NCI-H446 (cell line): ENCODE measurements around the gene FMO4.
A peak's percentile ranks its signal among the peaks of the same experiment; 100 is the strongest.
"Not testable (repeated sequence)": the region's sequence is repeated elsewhere in the genome, so short reads cannot be mapped to it uniquely, and the experiment has no call there.

Experiments used
- DNase-seq, 2 experiments: peaks; one replicate each; lab custom pipeline; 2025; lab: John Stamatoyannopoulos, UW

Gene FMO4

GRCh38 chr1:171313835-171314320 lies at the start of gene FMO4:
FMO4 (plus strand) TSS chr1:171314183; CDS start chr1:171319826, 5,643 bp downstream.
- DNase-seq: peak; percentile 89 to 92

- DNase-seq: no peak
Observed at GRCh38 chr1:171265686-171266085, 48.3 kb upstream of the FMO4 start.

GRCh38 chr1:171266930-171267329 lies 47.1 kb upstream of the FMO4 start:
- DNase-seq: no peak

- no peak for DNase-seq
Observed at GRCh38 chr1:171267391-171267790, 46.6 kb upstream of the FMO4 start.

GRCh38 chr1:171270806-171271205 lies 43.2 kb upstream of the FMO4 start:
- DNase-seq: no peak

- no peak for DNase-seq
Observed at GRCh38 chr1:171277534-171277933, 36.4 kb upstream of the FMO4 start.

GRCh38 chr1:171279234-171279633 lies 34.7 kb upstream of the FMO4 start:
- no peak for DNase-seq

- DNase-seq: no peak
Observed at GRCh38 chr1:171279678-171280077, 34.3 kb upstream of the FMO4 start.

GRCh38 chr1:171280599-171280998 lies 33.4 kb upstream of the FMO4 start:
- DNase-seq: no peak

- DNase-seq: no peak
Observed at GRCh38 chr1:171286032-171286705, 27.8 kb upstream of the FMO4 start.

GRCh38 chr1:171290621-171291020 lies 23.4 kb upstream of the FMO4 start:
- DNase-seq: no peak

GRCh38 chr1:171292799-171293198 lies 21.2 kb upstream of the FMO4 start:
- no peak for DNase-seq

- DNase-seq: not testable (repeated sequence)
Observed at GRCh38 chr1:171295383-171295782, 18.6 kb upstream of the FMO4 start.

- DNase-seq: no peak
Observed at GRCh38 chr1:171295821-171296220, 18.2 kb upstream of the FMO4 start.

- no peak for DNase-seq
Observed at GRCh38 chr1:171296897-171297296, 17.1 kb upstream of the FMO4 start.

GRCh38 chr1:171298696-171299095 lies 15.3 kb upstream of the FMO4 start:
- DNase-seq: no peak

- no peak for DNase-seq
Observed at GRCh38 chr1:171299342-171299741, 14.6 kb upstream of the FMO4 start.

GRCh38 chr1:171300401-171300800 lies 13.6 kb upstream of the FMO4 start:
- DNase-seq: no peak

- DNase-seq: no peak
Observed at GRCh38 chr1:171310661-171311087, 3.3 kb upstream of the FMO4 start.

- DNase-seq: no peak
Observed at GRCh38 chr1:171311771-171312558, 2.0 kb upstream of the FMO4 start.

GRCh38 chr1:171313319-171313834 lies 606 bp upstream of the FMO4 start:
- DNase-seq: no peak

GRCh38 chr1:171329251-171329650 lies 15.3 kb downstream of the FMO4 start:
- DNase-seq: no peak

- no peak for DNase-seq
Observed at GRCh38 chr1:171334024-171334640, 20.1 kb downstream of the FMO4 start.
